HG03439 (cell line): ENCODE measurements around the gene HMGXB3.
A peak's percentile ranks its signal among the peaks of the same experiment; 100 is the strongest.

Experiments used
- ATAC-seq: cut with Tn5 transposase; IDR thresholded peaks from one replicate; pipeline ENCODE4 v1.9.1; 2021; ENCODE audit warnings: mild to moderate bottlenecking, moderate library complexity; ENCODE audit not compliant: unreplicated experiment

Gene HMGXB3

GRCh38 chr5:149988126-149988525 lies 12.4 kb upstream of the HMGXB3 start:
- no peak for ATAC-seq

DNA sequence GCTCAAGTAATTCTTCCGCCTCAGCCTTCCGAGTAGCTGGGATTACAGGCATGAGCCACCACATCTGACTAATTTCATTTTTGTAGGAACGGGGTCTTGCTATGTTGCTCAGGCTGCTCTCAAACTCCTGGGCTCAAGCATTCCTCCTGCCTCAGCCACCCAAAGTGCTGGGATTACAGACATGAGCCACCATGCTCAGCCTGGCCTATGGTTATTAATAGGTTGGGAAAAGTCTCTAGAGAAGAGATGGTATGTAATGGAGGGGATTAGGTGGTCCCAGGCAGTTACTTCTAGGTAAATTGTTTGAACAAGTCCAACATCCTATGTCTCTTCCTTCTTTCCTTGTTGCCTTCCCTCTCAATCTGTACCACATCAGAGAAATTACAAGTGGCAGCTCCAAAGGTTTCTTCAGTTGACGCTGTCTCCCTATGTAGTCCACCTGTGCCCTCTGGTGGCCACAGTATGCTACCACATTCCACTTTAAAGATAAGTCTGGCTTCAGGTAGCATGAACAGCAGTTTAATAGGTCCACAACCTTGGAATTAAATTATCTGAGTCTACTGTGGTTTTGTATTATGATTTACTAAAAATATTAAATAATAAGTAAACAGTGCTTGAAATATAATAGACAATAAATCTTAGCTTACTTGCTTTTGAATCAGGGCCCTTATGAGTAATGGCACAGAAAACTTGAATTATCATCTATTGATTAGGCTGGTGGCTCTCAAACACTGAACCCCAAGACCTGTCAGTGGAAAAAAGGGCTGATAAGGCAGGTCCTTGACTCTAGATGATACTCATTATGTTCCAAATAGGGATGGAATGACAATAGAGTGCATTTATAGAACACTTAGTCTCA lies 9.8 kb upstream of the HMGXB3 start:
- ATAC-seq, result peak; percentile 67

- no peak for ATAC-seq
Observed at GRCh38 chr5:149993471-149993870, 7.1 kb upstream of the HMGXB3 start.

DNA sequence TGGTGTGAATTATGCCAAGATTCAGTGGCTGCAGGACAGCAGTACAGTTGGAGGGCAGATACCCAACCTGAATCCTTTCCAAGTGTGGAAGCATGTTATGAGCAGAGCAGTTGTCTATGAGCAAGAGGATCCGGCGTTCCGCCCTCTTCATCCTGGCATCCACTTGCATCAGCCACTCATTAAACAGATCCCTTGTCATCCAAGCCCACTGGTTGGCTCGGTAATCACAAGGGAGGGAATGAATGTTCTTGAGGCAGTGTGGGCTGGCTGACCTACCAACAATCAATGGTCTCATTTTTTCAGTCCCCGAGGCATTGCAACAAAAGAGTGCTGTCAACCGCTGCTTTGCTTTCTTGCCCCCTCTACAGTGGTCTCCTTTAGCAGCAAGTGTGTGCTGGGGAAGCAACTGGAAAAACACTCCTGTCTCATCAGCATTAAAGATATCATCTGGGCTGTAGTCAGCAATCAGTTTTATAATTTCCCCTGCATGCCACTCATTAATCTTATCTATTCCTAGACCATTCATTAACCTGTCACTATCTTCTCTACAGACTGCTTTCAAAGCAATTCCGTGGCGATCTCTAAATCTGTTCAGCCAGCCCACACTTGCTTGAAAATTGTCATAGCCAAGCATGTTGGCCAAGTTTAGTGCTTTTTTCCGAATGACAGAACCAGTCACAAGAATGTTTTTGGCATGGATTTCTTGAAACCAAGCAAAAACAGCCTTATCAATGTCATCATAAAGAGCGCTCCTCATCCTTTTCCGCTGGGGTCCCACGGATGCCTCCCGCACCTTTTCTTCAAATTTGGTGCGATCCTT lies 4.9 kb upstream of the HMGXB3 start:
- ATAC-seq, result no peak

GRCh38 chr5:149996205-149996890 lies 4.2 kb upstream of the HMGXB3 start:
- no peak for ATAC-seq

- no peak for ATAC-seq
Observed at GRCh38 chr5:149998281-149998680, 2.3 kb upstream of the HMGXB3 start.

GRCh38 chr5:149999359-149999758 lies 1.2 kb upstream of the HMGXB3 start:
- no peak for ATAC-seq

DNA sequence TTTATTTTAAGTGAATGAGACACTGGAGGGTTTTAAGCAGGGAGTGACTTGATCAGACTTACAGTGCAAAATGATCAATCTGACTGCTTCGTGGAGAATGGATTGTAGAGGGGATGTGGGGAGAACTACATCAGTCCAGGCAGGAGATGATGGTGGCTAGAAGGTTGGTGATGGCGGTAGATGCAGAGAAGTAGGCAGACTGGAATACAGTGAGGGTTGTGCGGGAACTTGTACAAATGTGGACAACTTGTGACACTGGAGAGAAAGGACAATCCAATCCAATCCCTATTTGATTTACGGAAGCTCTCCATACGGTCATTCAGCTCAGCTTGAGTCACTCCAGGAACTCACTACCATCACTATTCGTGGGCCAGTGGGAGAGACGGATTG lies 678 bp upstream of the HMGXB3 start:
- ATAC-seq, result no peak

GRCh38 chr5:150000990-150001659 lies 586 bp downstream of the HMGXB3 start:
- ATAC-seq, result peak; percentile 21

DNA sequence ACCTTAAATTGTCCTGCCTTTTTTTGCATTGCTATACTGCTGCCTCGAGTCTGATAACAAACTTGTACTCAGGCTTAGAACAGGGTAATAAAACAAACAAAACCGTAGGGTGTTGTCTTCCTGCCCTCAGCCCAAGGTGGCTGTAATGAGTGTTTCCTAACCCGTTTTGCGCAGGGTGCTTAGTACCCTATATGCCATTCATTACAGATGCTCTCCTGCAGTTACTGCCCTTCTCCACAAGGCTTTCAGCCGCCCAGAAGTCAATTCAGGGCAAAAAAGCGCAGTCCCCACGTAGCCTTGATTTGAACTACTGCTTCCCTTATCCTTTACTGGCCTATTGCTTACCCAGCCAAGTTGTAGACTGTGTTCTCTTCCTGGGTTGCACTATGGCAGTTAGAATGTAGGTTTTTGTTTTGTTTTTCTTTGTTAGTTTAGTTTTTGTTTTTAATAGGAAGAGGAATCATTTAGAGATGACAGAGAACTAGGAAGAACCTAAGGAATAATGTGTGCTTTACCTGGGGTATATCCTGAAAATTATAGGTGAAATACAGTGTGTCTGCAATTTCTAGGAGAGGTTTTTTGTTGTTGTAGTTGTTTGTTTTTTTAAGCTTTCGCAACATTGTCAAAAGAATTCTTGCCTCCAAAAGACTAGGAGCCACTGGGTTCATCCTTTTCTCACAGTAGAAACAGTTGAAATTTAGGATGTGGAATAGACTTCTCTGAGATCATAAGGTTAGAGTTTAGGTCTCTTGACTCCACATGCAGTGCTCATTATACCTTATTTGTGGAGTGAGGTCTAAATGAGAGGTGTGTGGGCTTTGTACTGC lies 1.3 kb downstream of the HMGXB3 start:
- peak; percentile 50 for ATAC-seq

DNA sequence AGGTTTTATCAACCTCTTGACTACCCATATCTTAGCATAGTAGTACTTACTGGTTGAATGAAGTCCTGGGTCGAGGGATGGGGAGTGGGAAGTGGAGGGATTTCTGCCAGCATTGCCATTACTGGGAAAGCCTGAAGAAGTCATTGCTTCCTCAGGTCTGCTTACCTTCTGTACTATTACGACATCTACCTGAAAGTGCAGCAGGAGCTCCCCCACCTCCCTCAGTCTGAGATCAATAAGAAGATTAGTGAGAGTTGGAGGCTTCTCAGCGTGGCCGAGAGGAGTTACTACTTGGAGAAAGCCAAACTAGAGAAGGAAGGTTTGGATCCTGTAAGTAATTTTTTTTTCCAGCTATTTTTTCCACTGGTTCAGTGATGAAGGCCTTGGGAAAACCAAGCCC lies 5.8 kb downstream of the HMGXB3 start:
- ATAC-seq, result no peak

DNA sequence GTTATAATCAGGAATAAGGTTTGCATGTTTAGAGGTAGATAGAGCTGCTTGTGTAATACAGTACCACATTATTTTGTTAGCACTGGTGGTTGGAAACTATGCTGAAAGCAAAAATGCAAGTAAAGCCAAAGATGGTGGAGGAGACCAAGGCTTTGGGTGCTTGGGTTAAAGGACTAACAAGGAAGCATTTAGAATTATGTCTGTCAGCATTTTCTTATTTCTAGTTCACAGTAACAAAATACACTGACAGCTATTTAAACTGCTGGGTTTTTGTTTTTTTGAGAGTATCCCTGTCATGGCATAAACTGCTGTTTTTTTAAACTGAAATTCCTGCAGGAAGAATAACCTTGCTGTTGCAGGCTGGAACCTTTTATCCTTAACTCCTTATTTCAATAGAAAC lies 6.5 kb downstream of the HMGXB3 start:
- ATAC-seq, result no peak

- ATAC-seq, result no peak
Observed at GRCh38 chr5:150009671-150010387, 9.3 kb downstream of the HMGXB3 start.

DNA sequence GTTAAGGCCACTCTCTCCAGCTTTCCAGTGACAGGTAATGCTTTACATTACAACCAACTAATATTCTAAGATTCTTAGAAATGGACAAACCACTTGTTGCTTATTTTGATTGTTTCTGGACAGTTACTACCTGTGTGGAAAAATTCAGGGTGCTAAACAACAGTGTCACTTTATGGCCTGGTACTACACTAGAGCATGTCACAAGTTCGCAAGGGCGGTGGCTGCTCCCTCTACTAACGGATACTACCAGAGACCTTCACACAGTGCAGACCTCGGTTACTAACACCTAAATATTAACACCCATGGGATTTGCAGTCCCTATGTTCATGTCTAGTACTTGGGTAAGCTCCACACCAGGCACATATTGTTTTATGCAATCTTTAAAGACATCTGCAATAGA lies 13.4 kb downstream of the HMGXB3 start:
- ATAC-seq, result no peak

DNA sequence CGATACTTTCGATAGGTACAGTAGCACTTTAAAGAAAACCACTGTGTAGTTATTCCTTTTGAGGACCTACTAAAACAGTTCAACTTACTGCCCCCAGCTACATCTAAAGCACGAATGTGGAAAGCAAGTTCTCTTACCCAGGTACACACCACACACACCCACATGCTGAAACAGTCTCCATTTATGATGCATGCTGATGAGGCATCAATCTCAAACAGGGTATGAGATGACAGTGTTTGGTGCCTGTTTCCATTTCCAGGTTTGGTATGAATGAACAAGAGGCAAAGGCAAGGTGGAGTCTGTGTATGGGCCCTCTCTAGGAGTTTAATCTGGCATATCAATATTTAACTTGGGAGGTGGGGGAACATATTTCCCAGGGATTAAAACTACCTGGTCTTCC lies 13.9 kb downstream of the HMGXB3 start:
- no peak for ATAC-seq

GRCh38 chr5:150015415-150015814 lies 14.9 kb downstream of the HMGXB3 start:
- ATAC-seq, result no peak

- ATAC-seq, result no peak
Observed at GRCh38 chr5:150016537-150016936, 16.0 kb downstream of the HMGXB3 start.

GRCh38 chr5:150017226-150018005 lies 16.9 kb downstream of the HMGXB3 start:
- ATAC-seq, result no peak

DNA sequence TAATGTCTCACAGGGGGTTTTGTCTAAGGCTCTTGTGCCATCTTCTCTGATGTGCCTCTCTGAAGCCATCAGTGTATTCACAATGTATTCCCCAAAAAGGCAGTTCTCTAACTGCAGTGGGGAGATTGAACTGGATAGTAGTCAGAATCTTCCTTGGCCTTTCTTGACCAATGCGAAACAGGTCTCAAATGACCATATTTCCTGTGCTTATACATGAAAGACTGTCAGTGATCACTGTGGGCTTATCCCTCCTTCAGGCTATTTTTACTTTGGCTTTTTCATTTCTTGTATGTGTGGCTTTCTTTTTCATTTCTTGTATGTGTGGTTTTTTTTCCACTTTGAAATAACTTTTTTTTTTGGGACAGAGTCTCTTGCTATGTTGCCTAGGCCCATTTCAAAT lies 19.7 kb downstream of the HMGXB3 start:
- ATAC-seq, result no peak
